Mesothelial cell of epicardium (in vitro differentiated cells): Measurements from ENCODE around the gene RING1. TPM values are rescaled to one million over a fixed set of nuclear protein-coding genes. Genes with fewer than 3 reads are reported as not detected.

Source experiments
- DNase-seq, 2 experiments: peaks; one replicate each; pipeline ENCODE4 v3.0.0; 2021; ENCODE audit warnings: low spot score in 2 of 2; ENCODE audit not compliant: unreplicated experiment in 2 of 2
- H3K27ac Mint-ChIP-seq: 2 replicates; pipeline ENCODE4 v1.8.0; 2021; ENCODE audit warnings: mixed read lengths
- H3K27me3 Mint-ChIP-seq: 2 replicates; pipeline ENCODE4 v1.8.0; 2021; ENCODE audit warnings: low read depth, mixed read lengths
- H3K36me3 Mint-ChIP-seq: 2 replicates; pipeline ENCODE4 v1.8.0; 2021; ENCODE audit warnings: mixed read lengths
- H3K4me1 Mint-ChIP-seq: 2 replicates; pipeline ENCODE4 v1.8.0; 2021; ENCODE audit warnings: mixed read lengths
- H3K4me3 Mint-ChIP-seq: 2 replicates; pipeline ENCODE4 v1.8.0; 2021; ENCODE audit warnings: mild to moderate bottlenecking, moderate library complexity, mixed read lengths
- H3K9me3 Mint-ChIP-seq: 2 replicates; pipeline ENCODE4 v1.8.0; 2021; ENCODE audit warnings: mixed read lengths
- total RNA-seq: library from RNA; stranded (reverse); gene quantifications from 3 replicates; pipeline ENCODE4 v1.2.1, GENCODE V29; 2021
- TF ChIP-seq, protein P1 (sequence below): fragments of 200-600 bp; sonication (generic); IDR thresholded peaks from one replicate; pipeline ENCODE4 v1.5.0; 2021; ENCODE audit warnings: antibody characterized with exemption; ENCODE audit not compliant: unreplicated experiment

Gene RING1
- total RNA-seq, 1 donor from 2014 or later, result 59.0 TPM

DNA sequence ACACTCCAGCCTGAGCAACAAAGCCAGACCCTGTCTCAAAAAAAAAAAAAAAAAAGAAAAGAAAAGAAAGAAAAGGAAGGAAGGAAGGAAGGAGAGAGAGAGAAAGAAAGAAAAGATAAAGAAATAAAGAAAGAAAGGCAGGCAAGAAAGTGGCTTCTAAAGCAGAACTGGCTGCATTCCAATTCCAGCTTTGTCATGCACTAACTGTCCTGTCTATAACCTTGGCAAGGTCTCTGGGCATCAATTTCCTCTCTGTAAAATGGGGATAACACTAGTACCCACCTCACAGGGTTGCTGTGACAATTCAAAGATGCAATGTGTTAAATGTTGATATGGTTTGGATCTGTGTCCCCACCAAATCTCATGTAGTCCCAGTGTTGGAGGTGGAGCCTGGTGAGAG is 28.0 kb downstream of the RING1 start:
- H3K9me3 Mint-ChIP-seq, result no peaks in the 10 kb centered on the region
- no peak overlapping the region for H3K27ac Mint-ChIP-seq
- H3K27me3 Mint-ChIP-seq, result peaks cover 19% of the 10 kb centered on the region
- no peak overlapping the region for H3K4me3 Mint-ChIP-seq
- H3K4me1 Mint-ChIP-seq, result peaks cover 12% of the 10 kb centered on the region
- DNase-seq, result no peak
- TF ChIP-seq, protein P1, sequence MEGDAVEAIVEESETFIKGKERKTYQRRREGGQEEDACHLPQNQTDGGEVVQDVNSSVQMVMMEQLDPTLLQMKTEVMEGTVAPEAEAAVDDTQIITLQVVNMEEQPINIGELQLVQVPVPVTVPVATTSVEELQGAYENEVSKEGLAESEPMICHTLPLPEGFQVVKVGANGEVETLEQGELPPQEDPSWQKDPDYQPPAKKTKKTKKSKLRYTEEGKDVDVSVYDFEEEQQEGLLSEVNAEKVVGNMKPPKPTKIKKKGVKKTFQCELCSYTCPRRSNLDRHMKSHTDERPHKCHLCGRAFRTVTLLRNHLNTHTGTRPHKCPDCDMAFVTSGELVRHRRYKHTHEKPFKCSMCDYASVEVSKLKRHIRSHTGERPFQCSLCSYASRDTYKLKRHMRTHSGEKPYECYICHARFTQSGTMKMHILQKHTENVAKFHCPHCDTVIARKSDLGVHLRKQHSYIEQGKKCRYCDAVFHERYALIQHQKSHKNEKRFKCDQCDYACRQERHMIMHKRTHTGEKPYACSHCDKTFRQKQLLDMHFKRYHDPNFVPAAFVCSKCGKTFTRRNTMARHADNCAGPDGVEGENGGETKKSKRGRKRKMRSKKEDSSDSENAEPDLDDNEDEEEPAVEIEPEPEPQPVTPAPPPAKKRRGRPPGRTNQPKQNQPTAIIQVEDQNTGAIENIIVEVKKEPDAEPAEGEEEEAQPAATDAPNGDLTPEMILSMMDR, result no peak
- no peaks in the 10 kb centered on the region for H3K36me3 Mint-ChIP-seq

DNA sequence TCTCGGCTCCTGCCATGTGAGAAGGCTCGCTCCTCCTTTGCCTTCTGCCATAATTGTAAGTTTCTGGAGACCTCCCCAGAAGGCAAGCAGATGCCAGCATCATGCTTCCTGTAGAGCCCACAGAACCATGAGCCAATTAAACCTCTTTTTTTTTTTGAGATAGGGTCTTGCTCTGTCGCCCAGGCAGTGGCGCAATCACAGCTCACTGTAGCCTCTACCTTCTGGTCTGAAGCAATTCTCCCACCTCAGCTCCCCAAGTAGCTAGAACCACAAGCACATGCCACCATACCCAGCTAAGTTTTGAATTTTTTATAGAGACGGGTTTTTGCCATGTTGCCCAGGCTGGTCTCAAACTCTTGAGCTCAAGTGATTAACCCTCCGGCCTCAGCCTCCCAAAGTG is 28.6 kb downstream of the RING1 start:
- H3K27me3 Mint-ChIP-seq, result peaks cover 18% of the 10 kb centered on the region
- H3K4me3 Mint-ChIP-seq, result no peak overlapping the region
- H3K9me3 Mint-ChIP-seq, result no peaks in the 10 kb centered on the region
- no peak overlapping the region for H3K27ac Mint-ChIP-seq
- H3K36me3 Mint-ChIP-seq, result no peaks in the 10 kb centered on the region
- H3K4me1 Mint-ChIP-seq, result peaks cover 12% of the 10 kb centered on the region
- DNase-seq, result no peak
- TF ChIP-seq, protein P1, result no peak

DNA sequence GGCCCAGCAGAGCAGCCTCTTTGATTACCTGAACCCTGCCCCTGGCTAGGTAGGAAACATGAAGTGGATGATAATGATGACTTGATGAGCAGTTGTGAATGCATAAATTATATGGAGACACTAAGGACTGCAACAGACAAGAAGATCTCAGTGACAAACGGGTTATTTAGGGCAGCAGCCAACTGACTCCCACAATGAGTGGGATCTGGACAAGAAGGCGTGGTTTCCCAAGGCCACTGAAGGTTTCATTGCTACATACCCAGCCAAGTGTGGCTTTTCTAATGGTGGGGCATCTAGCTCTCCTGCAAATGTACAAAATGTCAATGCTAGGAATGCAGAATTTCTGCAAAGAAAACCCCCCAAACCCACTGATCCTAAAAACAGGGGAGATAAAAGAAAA is 29.4 kb downstream of the RING1 start:
- Mint-ChIP-seq H3K4me1 (peaks cover 12% of the 10 kb centered on the region), H3K36me3 (no peaks in the 10 kb centered on the region), H3K4me3 (no peak overlapping the region), H3K27ac (no peak overlapping the region), H3K9me3 (no peaks in the 10 kb centered on the region), H3K27me3 (peaks cover 26% of the 10 kb centered on the region)
- TF ChIP-seq, protein P1, result no peak
- DNase-seq, result no peak

DNA sequence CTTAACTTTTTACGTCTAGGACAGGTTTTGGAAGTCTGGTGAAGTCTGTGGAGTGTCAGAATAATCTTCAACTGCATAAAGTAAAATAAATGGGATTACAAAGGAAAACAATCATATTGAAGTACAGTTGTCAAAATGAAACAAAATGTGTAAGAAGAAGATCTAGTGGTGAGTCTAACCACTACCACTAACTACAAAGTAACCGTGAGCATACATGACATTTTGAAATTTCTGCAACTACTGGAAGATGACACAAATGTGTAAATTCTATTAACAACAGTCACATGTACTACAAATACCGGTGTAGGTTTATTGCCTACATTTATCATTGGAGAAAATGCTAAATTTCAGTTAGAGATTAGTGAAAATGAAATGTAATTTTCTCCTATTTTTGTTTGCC is 33.7 kb downstream of the RING1 start:
- Mint-ChIP-seq H3K4me1 (no peaks in the 10 kb centered on the region), H3K9me3 (no peaks in the 10 kb centered on the region), H3K27ac (no peak overlapping the region), H3K4me3 (no peak overlapping the region), H3K36me3 (no peaks in the 10 kb centered on the region), H3K27me3 (peaks cover 48% of the 10 kb centered on the region)
- no peak for DNase-seq
- TF ChIP-seq, protein P1, result no peak

DNA sequence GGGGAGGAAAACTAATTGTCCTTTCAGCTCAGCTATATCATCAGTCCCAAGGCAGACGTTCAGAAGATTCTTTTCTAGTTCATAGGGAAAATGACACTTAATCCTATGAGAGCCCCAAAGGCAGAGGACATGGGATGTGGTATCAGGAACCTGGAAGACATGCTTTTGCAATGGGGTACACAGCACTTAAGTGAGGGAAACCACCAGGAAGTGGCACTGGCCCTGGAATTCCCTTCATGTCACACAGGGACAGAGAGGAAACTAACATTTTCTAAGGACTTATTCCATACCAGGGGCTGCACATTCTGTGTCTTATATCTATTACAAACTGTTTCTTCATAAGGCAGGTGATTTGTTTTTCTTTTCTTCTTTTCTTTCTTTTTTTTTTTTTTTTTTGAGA is 35.2 kb downstream of the RING1 start:
- TF ChIP-seq, protein P1, result no peak
- no peak overlapping the region for H3K27ac Mint-ChIP-seq
- DNase-seq, result no peak
- no peak overlapping the region for H3K4me3 Mint-ChIP-seq
- no peaks in the 10 kb centered on the region for H3K9me3 Mint-ChIP-seq
- peaks cover 48% of the 10 kb centered on the region for H3K27me3 Mint-ChIP-seq
- peaks cover 5% of the 10 kb centered on the region for H3K4me1 Mint-ChIP-seq
- H3K36me3 Mint-ChIP-seq, result no peaks in the 10 kb centered on the region

DNA sequence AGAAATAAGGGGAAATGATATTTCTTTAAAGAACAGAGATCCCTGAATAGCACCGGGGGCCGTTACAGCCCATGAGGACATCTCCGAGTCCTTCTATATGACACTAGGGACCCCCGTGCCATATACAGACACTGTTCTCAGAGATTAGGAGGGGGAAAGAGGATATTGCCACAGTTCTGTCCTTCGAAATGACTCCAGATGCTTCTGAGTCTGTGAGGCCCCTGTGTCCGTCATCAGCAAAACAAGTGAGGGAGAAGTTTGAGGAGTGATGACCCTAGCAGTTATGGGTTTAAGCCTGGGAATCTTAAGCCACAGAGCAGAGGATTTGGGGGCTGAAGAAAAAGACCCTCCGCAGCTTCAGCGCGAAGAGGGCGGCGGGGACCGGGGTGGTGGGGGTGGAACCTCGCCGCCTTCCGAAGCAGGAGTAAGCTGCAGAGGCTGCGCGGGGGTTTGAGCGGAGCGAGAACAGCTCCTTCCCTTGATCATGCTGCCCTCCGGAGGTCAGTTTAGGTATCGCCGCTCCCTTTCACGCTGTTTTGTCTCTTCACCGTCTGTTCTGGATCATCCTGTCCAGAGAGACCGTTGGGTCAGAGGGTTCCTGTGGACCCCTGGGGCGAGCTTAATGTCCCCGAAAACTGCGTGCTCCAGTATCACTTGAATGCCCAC is 39.8 kb downstream of the RING1 start:
- Mint-ChIP-seq H3K9me3 (no peaks in the 10 kb centered on the region), H3K36me3 (peaks cover 21% of the 10 kb centered on the region), H3K27ac (peak overlapping the region; percentile 71), H3K4me3 (peak overlapping the region; percentile 81), H3K4me1 (peaks cover 18% of the 10 kb centered on the region), H3K27me3 (peaks cover 19% of the 10 kb centered on the region)
- TF ChIP-seq, protein P1, result peak; percentile 85
- peak; percentile 81 to 94 for DNase-seq
